Endothelial cell (in vitro differentiated cells): ENCODE measurements around the gene C1orf21. TPM values are rescaled to one million over a fixed set of nuclear protein-coding genes. Genes with fewer than 3 reads are reported as not detected.

Experiments used
- DNase-seq: peaks from one replicate; pipeline ENCODE4 v3.0.0; 2021; ENCODE audit warnings: low spot score
- H3K27ac Mint-ChIP-seq: one replicate; pipeline ENCODE4 v1.8.0; 2021; ENCODE audit warnings: mixed read lengths, inconsistent platforms; ENCODE audit not compliant: unreplicated experiment
- H3K27me3 Mint-ChIP-seq: one replicate; pipeline ENCODE4 v1.8.0; 2021; ENCODE audit warnings: mild to moderate bottlenecking, moderate library complexity, mixed read lengths, inconsistent platforms; ENCODE audit not compliant: unreplicated experiment
- H3K36me3 Mint-ChIP-seq: one replicate; pipeline ENCODE4 v1.8.0; 2021; ENCODE audit warnings: mild to moderate bottlenecking, low read depth, mixed read lengths, inconsistent platforms; ENCODE audit not compliant: unreplicated experiment
- H3K4me1 Mint-ChIP-seq: one replicate; pipeline ENCODE4 v1.8.0; 2021; ENCODE audit warnings: mild to moderate bottlenecking, mixed read lengths, inconsistent platforms; ENCODE audit not compliant: unreplicated experiment
- H3K4me3 Mint-ChIP-seq: one replicate; pipeline ENCODE4 v1.8.0; 2021; ENCODE audit warnings: mild to moderate bottlenecking, mixed read lengths, inconsistent platforms; ENCODE audit not compliant: unreplicated experiment
- H3K9me3 Mint-ChIP-seq: one replicate; pipeline ENCODE4 v1.8.0; 2021; ENCODE audit warnings: mixed read lengths, inconsistent platforms; ENCODE audit not compliant: unreplicated experiment
- total RNA-seq: library from RNA; stranded (reverse); fragmentation: NEBNext Ultra II Directional; extraction: Animal tissue kit (Norgen Biotek cat#: 25700); gene quantifications from one replicate; pipeline ENCODE4 v1.2.1, GENCODE V29; 2021; ENCODE audit not compliant: unreplicated experiment
- TF ChIP-seq, protein P1 (sequence below): fragments of 200-600 bp; sonication (generic); IDR thresholded peaks from one replicate; pipeline ENCODE4 v1.5.0; 2021; ENCODE audit warnings: antibody characterized with exemption; ENCODE audit not compliant: unreplicated experiment

The C1orf21 gene
- total RNA-seq, 1 donor from 2014 or later: 7.5 TPM

DNA sequence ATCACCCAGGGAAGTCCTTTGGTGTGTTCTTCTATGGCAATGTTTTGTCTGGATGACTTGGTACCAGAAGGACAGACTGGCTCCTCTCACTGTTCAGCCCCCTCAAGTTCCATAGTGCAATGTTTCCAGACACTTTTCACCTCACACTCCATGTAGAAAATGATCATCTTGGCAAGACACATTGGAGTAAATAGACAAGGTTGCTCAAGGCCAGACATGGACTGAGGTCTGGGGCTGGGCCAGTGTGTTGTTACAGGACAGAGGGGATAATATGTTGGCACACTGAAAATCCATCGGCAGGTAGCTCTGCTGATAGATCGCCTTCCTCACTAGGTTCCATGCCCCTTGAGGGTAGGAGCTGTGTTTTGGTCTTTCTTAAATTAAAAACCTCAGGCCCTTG is 51.5 kb downstream of the C1orf21 start:
- Mint-ChIP-seq H3K27ac (no peak overlapping the region), H3K4me3 (no peak overlapping the region), H3K27me3 (no peaks in the 10 kb centered on the region), H3K4me1 (peaks cover 2% of the 10 kb centered on the region), H3K36me3 (no peaks in the 10 kb centered on the region), H3K9me3 (no peaks in the 10 kb centered on the region)
- TF ChIP-seq, protein P1, sequence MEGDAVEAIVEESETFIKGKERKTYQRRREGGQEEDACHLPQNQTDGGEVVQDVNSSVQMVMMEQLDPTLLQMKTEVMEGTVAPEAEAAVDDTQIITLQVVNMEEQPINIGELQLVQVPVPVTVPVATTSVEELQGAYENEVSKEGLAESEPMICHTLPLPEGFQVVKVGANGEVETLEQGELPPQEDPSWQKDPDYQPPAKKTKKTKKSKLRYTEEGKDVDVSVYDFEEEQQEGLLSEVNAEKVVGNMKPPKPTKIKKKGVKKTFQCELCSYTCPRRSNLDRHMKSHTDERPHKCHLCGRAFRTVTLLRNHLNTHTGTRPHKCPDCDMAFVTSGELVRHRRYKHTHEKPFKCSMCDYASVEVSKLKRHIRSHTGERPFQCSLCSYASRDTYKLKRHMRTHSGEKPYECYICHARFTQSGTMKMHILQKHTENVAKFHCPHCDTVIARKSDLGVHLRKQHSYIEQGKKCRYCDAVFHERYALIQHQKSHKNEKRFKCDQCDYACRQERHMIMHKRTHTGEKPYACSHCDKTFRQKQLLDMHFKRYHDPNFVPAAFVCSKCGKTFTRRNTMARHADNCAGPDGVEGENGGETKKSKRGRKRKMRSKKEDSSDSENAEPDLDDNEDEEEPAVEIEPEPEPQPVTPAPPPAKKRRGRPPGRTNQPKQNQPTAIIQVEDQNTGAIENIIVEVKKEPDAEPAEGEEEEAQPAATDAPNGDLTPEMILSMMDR: no peak
- no peak for DNase-seq

- H3K9me3 Mint-ChIP-seq: no peaks in the 10 kb centered on the region
- TF ChIP-seq, protein P1: no peak
- no peak overlapping the region for H3K27ac Mint-ChIP-seq
- no peak overlapping the region for H3K4me3 Mint-ChIP-seq
- no peaks in the 10 kb centered on the region for H3K27me3 Mint-ChIP-seq
- no peaks in the 10 kb centered on the region for H3K4me1 Mint-ChIP-seq
- DNase-seq: no peak
- no peaks in the 10 kb centered on the region for H3K36me3 Mint-ChIP-seq
Measured at GRCh38 chr1:184442260-184442659, 55.4 kb downstream of the C1orf21 start.

DNA sequence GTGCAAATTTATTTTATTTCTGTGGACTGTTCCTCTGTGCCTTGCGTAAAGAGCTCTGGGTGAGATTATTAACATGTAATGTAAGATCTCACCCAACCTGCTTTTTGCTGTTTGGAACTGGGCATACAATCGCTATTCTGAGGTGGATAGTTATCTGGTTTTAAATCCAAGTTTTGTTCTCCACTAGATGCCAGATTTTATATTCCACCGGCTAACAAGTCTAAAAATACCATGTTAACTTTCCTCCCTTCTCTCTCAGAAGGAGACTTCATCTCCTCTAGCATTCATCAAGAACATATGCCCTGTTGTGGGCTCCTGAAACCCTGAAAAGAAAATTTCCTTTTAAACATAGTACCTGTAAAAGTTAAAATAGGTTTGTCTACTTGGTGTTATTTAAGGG is 56.4 kb downstream of the C1orf21 start:
- DNase-seq: no peak
- TF ChIP-seq, protein P1: no peak
- H3K9me3 Mint-ChIP-seq: no peaks in the 10 kb centered on the region
- no peaks in the 10 kb centered on the region for H3K27me3 Mint-ChIP-seq
- no peaks in the 10 kb centered on the region for H3K4me1 Mint-ChIP-seq
- no peak overlapping the region for H3K27ac Mint-ChIP-seq
- H3K4me3 Mint-ChIP-seq: no peak overlapping the region
- no peaks in the 10 kb centered on the region for H3K36me3 Mint-ChIP-seq

GRCh38 chr1:184443624-184444023 is 56.8 kb downstream of the C1orf21 start:
- DNase-seq: no peak
- Mint-ChIP-seq H3K4me3 (no peak overlapping the region), H3K9me3 (no peaks in the 10 kb centered on the region), H3K4me1 (no peaks in the 10 kb centered on the region), H3K27ac (no peak overlapping the region), H3K36me3 (no peaks in the 10 kb centered on the region), H3K27me3 (no peaks in the 10 kb centered on the region)
- TF ChIP-seq, protein P1: no peak

GRCh38 chr1:184445997-184446396 is 59.2 kb downstream of the C1orf21 start:
- H3K9me3 Mint-ChIP-seq: no peaks in the 10 kb centered on the region
- no peak overlapping the region for H3K4me3 Mint-ChIP-seq
- no peaks in the 10 kb centered on the region for H3K4me1 Mint-ChIP-seq
- no peak for DNase-seq
- H3K27ac Mint-ChIP-seq: no peak overlapping the region
- TF ChIP-seq, protein P1: no peak
- no peaks in the 10 kb centered on the region for H3K36me3 Mint-ChIP-seq
- no peaks in the 10 kb centered on the region for H3K27me3 Mint-ChIP-seq
